WTC11 (cell line): ENCODE results near the gene CLDN22. TPM values are rescaled to one million over a fixed set of nuclear protein-coding genes. Genes with fewer than 3 reads are reported as not detected.

Source experiments
- ATAC-seq: fragments of 200-7000 bp; cut with Tn5 transposase; 2 replicates; pipeline ENCODE4 v1.10.0; 2021; ENCODE audit warnings: mild to moderate bottlenecking, moderate library complexity
- CTCF ChIA-PET: fragments of 300-600 bp; sonication (Branson Sonifier 250); formaldehyde crosslinking; loops from one replicate; lab custom pipeline; 2021; ENCODE audit warnings: antibody characterized with exemption; lab: Charles Lee
- POLR2A ChIA-PET: fragments of 350-600 bp; sonication (Branson Sonifier 250); formaldehyde crosslinking; loops from one replicate; lab custom pipeline; 2021; ENCODE audit warnings: antibody characterized with exemption; lab: Charles Lee
- DNase-seq: peaks from one replicate; pipeline ENCODE4 v3.0.0; 2021; ENCODE audit warnings: low spot score
- H3K27ac Mint-ChIP-seq: 2 replicates; pipeline ENCODE4 v1.8.0; 2021; ENCODE audit warnings: mixed read lengths
- H3K27me3 Mint-ChIP-seq: 2 replicates; pipeline ENCODE4 v1.8.0; 2021; ENCODE audit warnings: low read depth, mild to moderate bottlenecking, moderate library complexity, mixed read lengths
- H3K36me3 Mint-ChIP-seq: 2 replicates; pipeline ENCODE4 v1.8.0; 2021; ENCODE audit warnings: mixed read lengths
- H3K4me1 Mint-ChIP-seq: 2 replicates; pipeline ENCODE4 v1.8.0; 2022; ENCODE audit warnings: mixed read lengths
- H3K4me3 Mint-ChIP-seq: 2 replicates; pipeline ENCODE4 v1.8.0; 2021; ENCODE audit warnings: mild to moderate bottlenecking, moderate library complexity, mixed read lengths
- H3K9me3 Mint-ChIP-seq: 2 replicates; pipeline ENCODE4 v1.8.0; 2021; ENCODE audit warnings: mixed read lengths
- CBFB ChIP-seq: sonication (generic); formaldehyde crosslinking; IDR thresholded peaks from 2 replicates; pipeline ENCODE4 v1.8.1; 2022; ENCODE audit warnings: mild to moderate bottlenecking, low read depth, missing genetic modification reagents
- ESRRA ChIP-seq: sonication (generic); formaldehyde crosslinking; IDR thresholded peaks from 2 replicates; pipeline ENCODE4 v1.8.1; 2022; ENCODE audit warnings: mild to moderate bottlenecking, missing genetic modification reagents, borderline replicate concordance
- FOXJ3 ChIP-seq: sonication (generic); formaldehyde crosslinking; IDR thresholded peaks from 2 replicates; pipeline ENCODE4 v1.9.0; 2021; ENCODE audit warnings: missing genetic modification reagents, mild to moderate bottlenecking, borderline replicate concordance
- FOXP1 ChIP-seq: sonication (generic); formaldehyde crosslinking; IDR thresholded peaks from 2 replicates; pipeline ENCODE4 v1.8.0; 2022; ENCODE audit warnings: missing genetic modification reagents, mild to moderate bottlenecking, moderate library complexity, borderline replicate concordance
- KAT7 ChIP-seq: sonication (generic); formaldehyde crosslinking; IDR thresholded peaks from 2 replicates; pipeline ENCODE4 v1.8.1; 2023; ENCODE audit warnings: missing genetic modification reagents, mild to moderate bottlenecking, borderline replicate concordance
- MYBL2 ChIP-seq: sonication (generic); formaldehyde crosslinking; IDR thresholded peaks from 2 replicates; pipeline ENCODE4 v1.8.1; 2023; ENCODE audit warnings: mild to moderate bottlenecking, moderate library complexity, missing genetic modification reagents
- NFE2L1 ChIP-seq: sonication (generic); formaldehyde crosslinking; IDR thresholded peaks from 2 replicates; pipeline ENCODE4 v1.8.1; 2023; ENCODE audit warnings: missing genetic modification reagents
- NFYB ChIP-seq: sonication (generic); formaldehyde crosslinking; conservative IDR thresholded peaks from 2 replicates; pipeline ENCODE4 v1.8.0; 2022; ENCODE audit warnings: low read depth, missing genetic modification reagents
- NR1H2 ChIP-seq: sonication (generic); formaldehyde crosslinking; IDR thresholded peaks from 2 replicates; pipeline ENCODE4 v1.9.0; 2021; ENCODE audit warnings: mild to moderate bottlenecking, moderate library complexity, missing genetic modification reagents
- NR2C2 ChIP-seq: sonication (generic); formaldehyde crosslinking; IDR thresholded peaks from 2 replicates; pipeline ENCODE4 v1.8.0; 2022; ENCODE audit warnings: mild to moderate bottlenecking, missing genetic modification reagents
- OVOL2 ChIP-seq: fragments of 250-450 bp; sonication (Bioruptor Pico); IDR thresholded peaks from 2 replicates; pipeline ENCODE4 v1.9.0; 2021; ENCODE audit warnings: mild to moderate bottlenecking, borderline replicate concordance
- SOX15 ChIP-seq: fragments of 250-450 bp; sonication (Bioruptor Pico); IDR thresholded peaks from 2 replicates; pipeline ENCODE4 v1.9.0; 2021; ENCODE audit warnings: mild to moderate bottlenecking
- TP53 ChIP-seq: sonication (generic); formaldehyde crosslinking; IDR thresholded peaks from 2 replicates; pipeline ENCODE4 v1.8.1; 2023; ENCODE audit warnings: mild to moderate bottlenecking, missing genetic modification reagents
- ZBTB21 ChIP-seq: sonication (generic); formaldehyde crosslinking; IDR thresholded peaks from 2 replicates; pipeline ENCODE4 v1.8.1; 2023; ENCODE audit warnings: mild to moderate bottlenecking, missing genetic modification reagents, borderline replicate concordance
- ZNF317 ChIP-seq: sonication (generic); formaldehyde crosslinking; IDR thresholded peaks from 2 replicates; pipeline ENCODE4 v1.8.1; 2023; ENCODE audit warnings: low read depth, mild to moderate bottlenecking, moderate library complexity, missing genetic modification reagents, borderline replicate concordance
- ZNF396 ChIP-seq: fragments of 250-450 bp; sonication (Bioruptor Pico); IDR thresholded peaks from 2 replicates; pipeline ENCODE4 v1.8.0; 2021; ENCODE audit warnings: mild to moderate bottlenecking, moderate library complexity, borderline replicate concordance
- ZNF416 ChIP-seq: fragments of 250-450 bp; sonication (Bioruptor Pico); IDR thresholded peaks from 2 replicates; pipeline ENCODE4 v1.9.0; 2021; ENCODE audit warnings: mild to moderate bottlenecking, inconsistent platforms
- total RNA-seq: library from RNA; stranded (reverse); gene quantifications from 3 replicates; pipeline ENCODE4 v1.2.3, GENCODE V29; 2021
- TF ChIP-seq, protein P1 (sequence below): sonication (generic); formaldehyde crosslinking; conservative IDR thresholded peaks from 2 replicates; pipeline ENCODE4 v1.8.1; 2023; ENCODE audit warnings: mild to moderate bottlenecking, low read depth, missing genetic modification reagents, moderate library complexity
- TF ChIP-seq, protein P2 (sequence below): fragments of 250-450 bp; sonication (Bioruptor Pico); IDR thresholded peaks from 2 replicates; pipeline ENCODE4 v1.9.0; 2021; ENCODE audit warnings: mild to moderate bottlenecking
- TF ChIP-seq, protein P3 (sequence below): sonication (generic); formaldehyde crosslinking; IDR thresholded peaks from 2 replicates; pipeline ENCODE4 v1.8.1; 2023; ENCODE audit warnings: mild to moderate bottlenecking, missing genetic modification reagents, borderline replicate concordance
- TF ChIP-seq, protein P4 (sequence below): sonication (generic); formaldehyde crosslinking; IDR thresholded peaks from 2 replicates; pipeline ENCODE4 v1.8.1; 2022; ENCODE audit warnings: mild to moderate bottlenecking, moderate library complexity, missing genetic modification reagents
- TF ChIP-seq, protein P5 (sequence below): fragments of 250-450 bp; sonication (Bioruptor Pico); IDR thresholded peaks from 2 replicates; pipeline ENCODE4 v1.9.0; 2021; ENCODE audit warnings: moderate library complexity, mild to moderate bottlenecking, inconsistent platforms, borderline replicate concordance
- TF ChIP-seq, protein P6 (sequence below): sonication (generic); formaldehyde crosslinking; IDR thresholded peaks from 2 replicates; pipeline ENCODE4 v1.8.0; 2022; ENCODE audit warnings: mild to moderate bottlenecking, missing genetic modification reagents

CLDN22 gene
- total RNA-seq, 1 experiment from 2014 or later = not detected

DNA sequence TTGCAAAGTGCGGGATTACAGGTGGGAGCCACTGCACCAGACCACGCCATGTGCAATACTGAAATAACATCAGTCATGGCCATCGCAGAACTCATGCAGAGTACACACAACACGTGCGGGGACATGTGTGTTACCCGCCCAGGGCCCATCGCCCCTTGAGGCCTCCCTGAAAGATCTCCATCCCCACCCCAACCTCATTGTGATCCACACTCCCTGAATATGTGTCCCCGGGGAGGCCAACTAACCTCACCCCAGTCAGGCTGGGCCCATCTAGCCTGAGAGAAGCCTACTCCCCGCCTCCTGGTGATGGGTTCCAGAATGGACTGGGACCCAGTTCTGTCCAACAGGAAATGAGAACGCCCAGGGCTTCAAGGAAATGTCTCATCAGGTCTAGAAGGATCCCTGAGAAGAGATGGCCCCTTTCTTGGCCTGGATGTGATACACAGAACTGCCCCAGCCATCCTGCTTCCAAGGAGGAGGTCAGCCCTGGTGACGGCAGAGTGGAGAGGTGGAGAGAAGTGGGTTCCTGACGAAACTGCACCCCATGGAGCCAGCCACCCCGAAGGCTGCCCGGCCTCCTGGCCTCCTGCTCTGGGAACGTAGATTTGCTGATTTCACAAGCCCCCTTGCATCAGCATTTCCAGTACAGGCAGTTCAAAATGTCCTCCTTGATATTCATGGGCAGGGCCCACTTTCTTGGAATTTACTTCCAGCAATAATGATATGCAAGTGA, 24.6 kb upstream of the CLDN22 start (continued):
- TF ChIP-seq, protein P1, sequence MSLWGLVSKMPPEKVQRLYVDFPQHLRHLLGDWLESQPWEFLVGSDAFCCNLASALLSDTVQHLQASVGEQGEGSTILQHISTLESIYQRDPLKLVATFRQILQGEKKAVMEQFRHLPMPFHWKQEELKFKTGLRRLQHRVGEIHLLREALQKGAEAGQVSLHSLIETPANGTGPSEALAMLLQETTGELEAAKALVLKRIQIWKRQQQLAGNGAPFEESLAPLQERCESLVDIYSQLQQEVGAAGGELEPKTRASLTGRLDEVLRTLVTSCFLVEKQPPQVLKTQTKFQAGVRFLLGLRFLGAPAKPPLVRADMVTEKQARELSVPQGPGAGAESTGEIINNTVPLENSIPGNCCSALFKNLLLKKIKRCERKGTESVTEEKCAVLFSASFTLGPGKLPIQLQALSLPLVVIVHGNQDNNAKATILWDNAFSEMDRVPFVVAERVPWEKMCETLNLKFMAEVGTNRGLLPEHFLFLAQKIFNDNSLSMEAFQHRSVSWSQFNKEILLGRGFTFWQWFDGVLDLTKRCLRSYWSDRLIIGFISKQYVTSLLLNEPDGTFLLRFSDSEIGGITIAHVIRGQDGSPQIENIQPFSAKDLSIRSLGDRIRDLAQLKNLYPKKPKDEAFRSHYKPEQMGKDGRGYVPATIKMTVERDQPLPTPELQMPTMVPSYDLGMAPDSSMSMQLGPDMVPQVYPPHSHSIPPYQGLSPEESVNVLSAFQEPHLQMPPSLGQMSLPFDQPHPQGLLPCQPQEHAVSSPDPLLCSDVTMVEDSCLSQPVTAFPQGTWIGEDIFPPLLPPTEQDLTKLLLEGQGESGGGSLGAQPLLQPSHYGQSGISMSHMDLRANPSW (CRISPR knock-in tag) = no peak
- no peak for TF ChIP-seq NFYB (CRISPR knock-in tag)
- TF ChIP-seq MYBL2 (CRISPR knock-in tag) = no peak

DNA sequence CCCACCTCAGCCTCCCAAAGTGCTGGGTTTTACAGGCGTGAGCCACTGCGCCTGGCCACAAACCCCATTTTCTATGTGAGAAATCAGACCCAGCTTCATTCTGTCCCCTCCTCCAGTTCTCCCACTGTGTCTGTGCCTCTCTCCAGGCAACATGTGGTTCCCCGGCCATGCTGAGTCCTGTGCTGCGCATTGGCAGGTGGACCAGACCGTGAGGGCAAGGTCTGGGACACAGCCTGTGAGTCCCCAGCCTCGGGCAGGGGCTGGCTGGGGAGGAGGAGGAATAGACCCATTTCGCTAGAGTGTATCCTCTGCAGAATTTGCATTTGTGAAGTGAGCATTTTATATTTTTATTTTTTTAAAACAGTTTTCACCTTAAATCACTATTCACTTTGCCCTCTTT, 23.7 kb upstream of the CLDN22 start:
- ATAC-seq (no peak), DNase-seq (no peak)
- H3K27ac Mint-ChIP-seq = no peak overlapping the region
- POLR2A ChIA-PET = no interaction called here
- H3K4me1 Mint-ChIP-seq = 0 out of 2 replicates have a peak, but pooled peaks cover 4% of the 10 kb centered on the region
- no peak overlapping the region for H3K4me3 Mint-ChIP-seq
- no peaks in the 10 kb centered on the region for H3K27me3 Mint-ChIP-seq
- H3K9me3 Mint-ChIP-seq = no peaks in the 10 kb centered on the region
- TF ChIP-seq, protein P2, sequence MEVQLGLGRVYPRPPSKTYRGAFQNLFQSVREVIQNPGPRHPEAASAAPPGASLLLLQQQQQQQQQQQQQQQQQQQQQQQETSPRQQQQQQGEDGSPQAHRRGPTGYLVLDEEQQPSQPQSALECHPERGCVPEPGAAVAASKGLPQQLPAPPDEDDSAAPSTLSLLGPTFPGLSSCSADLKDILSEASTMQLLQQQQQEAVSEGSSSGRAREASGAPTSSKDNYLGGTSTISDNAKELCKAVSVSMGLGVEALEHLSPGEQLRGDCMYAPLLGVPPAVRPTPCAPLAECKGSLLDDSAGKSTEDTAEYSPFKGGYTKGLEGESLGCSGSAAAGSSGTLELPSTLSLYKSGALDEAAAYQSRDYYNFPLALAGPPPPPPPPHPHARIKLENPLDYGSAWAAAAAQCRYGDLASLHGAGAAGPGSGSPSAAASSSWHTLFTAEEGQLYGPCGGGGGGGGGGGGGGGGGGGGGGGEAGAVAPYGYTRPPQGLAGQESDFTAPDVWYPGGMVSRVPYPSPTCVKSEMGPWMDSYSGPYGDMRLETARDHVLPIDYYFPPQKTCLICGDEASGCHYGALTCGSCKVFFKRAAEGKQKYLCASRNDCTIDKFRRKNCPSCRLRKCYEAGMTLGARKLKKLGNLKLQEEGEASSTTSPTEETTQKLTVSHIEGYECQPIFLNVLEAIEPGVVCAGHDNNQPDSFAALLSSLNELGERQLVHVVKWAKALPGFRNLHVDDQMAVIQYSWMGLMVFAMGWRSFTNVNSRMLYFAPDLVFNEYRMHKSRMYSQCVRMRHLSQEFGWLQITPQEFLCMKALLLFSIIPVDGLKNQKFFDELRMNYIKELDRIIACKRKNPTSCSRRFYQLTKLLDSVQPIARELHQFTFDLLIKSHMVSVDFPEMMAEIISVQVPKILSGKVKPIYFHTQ (CRISPR knock-in tag) = no peak
- TF ChIP-seq FOXJ3 = no peak
- no peak for TF ChIP-seq CBFB (CRISPR knock-in tag)
- no peak for TF ChIP-seq NR1H2 (CRISPR knock-in tag)
- no peak for TF ChIP-seq KAT7
- TF ChIP-seq ZNF396 (CRISPR knock-in tag) = no peak
- no peak for TF ChIP-seq TP53 (CRISPR knock-in tag)
- TF ChIP-seq ZNF416 (CRISPR knock-in tag) = no peak
- TF ChIP-seq ESRRA (CRISPR knock-in tag) = no peak
- no peak for TF ChIP-seq ZNF317 (CRISPR knock-in tag)
- no peak for TF ChIP-seq NR2C2 (CRISPR knock-in tag)
- TF ChIP-seq, protein P3, sequence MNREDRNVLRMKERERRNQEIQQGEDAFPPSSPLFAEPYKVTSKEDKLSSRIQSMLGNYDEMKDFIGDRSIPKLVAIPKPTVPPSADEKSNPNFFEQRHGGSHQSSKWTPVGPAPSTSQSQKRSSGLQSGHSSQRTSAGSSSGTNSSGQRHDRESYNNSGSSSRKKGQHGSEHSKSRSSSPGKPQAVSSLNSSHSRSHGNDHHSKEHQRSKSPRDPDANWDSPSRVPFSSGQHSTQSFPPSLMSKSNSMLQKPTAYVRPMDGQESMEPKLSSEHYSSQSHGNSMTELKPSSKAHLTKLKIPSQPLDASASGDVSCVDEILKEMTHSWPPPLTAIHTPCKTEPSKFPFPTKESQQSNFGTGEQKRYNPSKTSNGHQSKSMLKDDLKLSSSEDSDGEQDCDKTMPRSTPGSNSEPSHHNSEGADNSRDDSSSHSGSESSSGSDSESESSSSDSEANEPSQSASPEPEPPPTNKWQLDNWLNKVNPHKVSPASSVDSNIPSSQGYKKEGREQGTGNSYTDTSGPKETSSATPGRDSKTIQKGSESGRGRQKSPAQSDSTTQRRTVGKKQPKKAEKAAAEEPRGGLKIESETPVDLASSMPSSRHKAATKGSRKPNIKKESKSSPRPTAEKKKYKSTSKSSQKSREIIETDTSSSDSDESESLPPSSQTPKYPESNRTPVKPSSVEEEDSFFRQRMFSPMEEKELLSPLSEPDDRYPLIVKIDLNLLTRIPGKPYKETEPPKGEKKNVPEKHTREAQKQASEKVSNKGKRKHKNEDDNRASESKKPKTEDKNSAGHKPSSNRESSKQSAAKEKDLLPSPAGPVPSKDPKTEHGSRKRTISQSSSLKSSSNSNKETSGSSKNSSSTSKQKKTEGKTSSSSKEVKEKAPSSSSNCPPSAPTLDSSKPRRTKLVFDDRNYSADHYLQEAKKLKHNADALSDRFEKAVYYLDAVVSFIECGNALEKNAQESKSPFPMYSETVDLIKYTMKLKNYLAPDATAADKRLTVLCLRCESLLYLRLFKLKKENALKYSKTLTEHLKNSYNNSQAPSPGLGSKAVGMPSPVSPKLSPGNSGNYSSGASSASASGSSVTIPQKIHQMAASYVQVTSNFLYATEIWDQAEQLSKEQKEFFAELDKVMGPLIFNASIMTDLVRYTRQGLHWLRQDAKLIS (CRISPR knock-in tag) = no peak
- TF ChIP-seq, protein P4, sequence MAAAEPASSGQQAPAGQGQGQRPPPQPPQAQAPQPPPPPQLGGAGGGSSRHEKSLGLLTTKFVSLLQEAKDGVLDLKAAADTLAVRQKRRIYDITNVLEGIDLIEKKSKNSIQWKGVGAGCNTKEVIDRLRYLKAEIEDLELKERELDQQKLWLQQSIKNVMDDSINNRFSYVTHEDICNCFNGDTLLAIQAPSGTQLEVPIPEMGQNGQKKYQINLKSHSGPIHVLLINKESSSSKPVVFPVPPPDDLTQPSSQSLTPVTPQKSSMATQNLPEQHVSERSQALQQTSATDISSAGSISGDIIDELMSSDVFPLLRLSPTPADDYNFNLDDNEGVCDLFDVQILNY = no peak
- no peak for TF ChIP-seq ZBTB21 (CRISPR knock-in tag)
- no peak for TF ChIP-seq SOX15 (CRISPR knock-in tag)
- TF ChIP-seq NFE2L1 = no peak
- TF ChIP-seq, protein P5, sequence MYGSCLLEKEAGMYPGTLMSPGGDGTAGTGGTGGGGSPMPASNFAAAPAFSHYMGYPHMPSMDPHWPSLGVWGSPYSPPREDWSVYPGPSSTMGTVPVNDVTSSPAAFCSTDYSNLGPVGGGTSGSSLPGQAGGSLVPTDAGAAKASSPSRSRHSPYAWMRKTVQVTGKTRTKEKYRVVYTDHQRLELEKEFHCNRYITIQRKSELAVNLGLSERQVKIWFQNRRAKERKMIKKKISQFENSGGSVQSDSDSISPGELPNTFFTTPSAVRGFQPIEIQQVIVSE (CRISPR knock-in tag) = no peak
- TF ChIP-seq FOXP1 (CRISPR knock-in tag) = no peak
- TF ChIP-seq, protein P6, sequence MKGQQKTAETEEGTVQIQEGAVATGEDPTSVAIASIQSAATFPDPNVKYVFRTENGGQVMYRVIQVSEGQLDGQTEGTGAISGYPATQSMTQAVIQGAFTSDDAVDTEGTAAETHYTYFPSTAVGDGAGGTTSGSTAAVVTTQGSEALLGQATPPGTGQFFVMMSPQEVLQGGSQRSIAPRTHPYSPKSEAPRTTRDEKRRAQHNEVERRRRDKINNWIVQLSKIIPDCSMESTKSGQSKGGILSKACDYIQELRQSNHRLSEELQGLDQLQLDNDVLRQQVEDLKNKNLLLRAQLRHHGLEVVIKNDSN (CRISPR knock-in tag) = no peak
- no peak for TF ChIP-seq OVOL2 (CRISPR knock-in tag)
- CTCF ChIA-PET = interaction anchor here (0.6 kb wide), 1 partner anchor 64 kb away, joined by 4 read pairs; no protein-coding TSS in a partner anchor
- no peaks in the 10 kb centered on the region for H3K36me3 Mint-ChIP-seq
